HEK293 (cell line): ENCODE data around the gene EEF1AKMT2.

ENCODE experiments used
- CTCF ChIA-PET: fragments of 350-600 bp; formaldehyde crosslinking; extraction: SDS; loops from one replicate; lab custom pipeline; 2021; ENCODE audit warnings: antibody characterized with exemption; lab: Yijun Ruan, JAX
- POLR2A ChIA-PET: fragments of 300-600 bp; formaldehyde crosslinking; extraction: SDS; loops from one replicate; lab custom pipeline; 2020; ENCODE audit warnings: antibody characterized with exemption, inconsistent platforms; lab: Yijun Ruan, JAX
- H3K27ac ChIP-seq: fragments of 200-500 bp; sonication (Bioruptor generic); 2 replicates; pipeline ENCODE4 v1.5.1; 2014; ENCODE audit warnings: low read depth, low read length, control low read depth, inconsistent platforms; ENCODE audit errors: extremely low read depth
- H3K36me3 ChIP-seq, 2 experiments: fragments of 200-500 bp in 1 of 2; sonication (Bioruptor generic) in 1 of 2; 1 replicate in 1 of 2; 2 replicates in 1 of 2; pipeline ENCODE4 v1.5.1; 2014 to 2017; ENCODE audit warnings: inconsistent platforms in 2 of 2, low read length in 2 of 2; ENCODE audit not compliant: control insufficient read depth in 2 of 2, insufficient read depth in 1 of 2
- H3K4me1 ChIP-seq: fragments of 200-500 bp; sonication (Bioruptor generic); 2 replicates; pipeline ENCODE4 v1.5.1; 2014; ENCODE audit warnings: mild to moderate bottlenecking, low read length, inconsistent platforms; ENCODE audit not compliant: control insufficient read depth, insufficient read depth
- H3K4me3 ChIP-seq: 2 replicates; pipeline ENCODE4 v1.5.1; 2011; ENCODE audit warnings: low read depth, mild to moderate bottlenecking, control low read depth, low read length, moderate library complexity
- H3K9me3 ChIP-seq: fragments of 200-500 bp; sonication (Bioruptor generic); 2 replicates; pipeline ENCODE4 v1.5.1; 2014; ENCODE audit warnings: low read depth, low read length, inconsistent platforms; ENCODE audit not compliant: control insufficient read depth, insufficient read depth
- ELK4 ChIP-seq: IDR thresholded peaks from 2 replicates; pipeline ENCODE4 v1.6.1; 2011; ENCODE audit warnings: mild to moderate bottlenecking, low read depth, low read length, borderline replicate concordance
- PRDM6 ChIP-seq: fragments of 450-650 bp; formaldehyde crosslinking; IDR thresholded peaks from 2 replicates; pipeline ENCODE4 v1.5.1; 2017; ENCODE audit warnings: missing biosample characterization, missing genetic modification characterization
- RBAK ChIP-seq: fragments of 450-650 bp; formaldehyde crosslinking; IDR thresholded peaks from 2 replicates; pipeline ENCODE4 v1.5.1; 2016; ENCODE audit warnings: missing biosample characterization, missing genetic modification characterization
- REST ChIP-seq: fragments of 450-650 bp; formaldehyde crosslinking; IDR thresholded peaks from 2 replicates; pipeline ENCODE4 v1.5.1; 2016; ENCODE audit warnings: missing biosample characterization, missing genetic modification characterization
- YY2 ChIP-seq: fragments of 450-650 bp; formaldehyde crosslinking; IDR thresholded peaks from 2 replicates; pipeline ENCODE4 v1.5.1; 2016; ENCODE audit warnings: missing biosample characterization, missing genetic modification characterization
- ZBTB20 ChIP-seq: fragments of 450-650 bp; formaldehyde crosslinking; IDR thresholded peaks from 2 replicates; pipeline ENCODE4 v1.5.1; 2016; ENCODE audit warnings: missing biosample characterization, missing genetic modification characterization
- ZIC2 ChIP-seq: fragments of 450-650 bp; formaldehyde crosslinking; IDR thresholded peaks from 2 replicates; pipeline ENCODE4 v1.5.1; 2016; ENCODE audit warnings: missing biosample characterization, missing genetic modification characterization
- ZNF157 ChIP-seq: fragments of 450-650 bp; formaldehyde crosslinking; IDR thresholded peaks from 2 replicates; pipeline ENCODE4 v1.5.1; 2016; ENCODE audit warnings: missing biosample characterization, missing genetic modification characterization
- ZNF221 ChIP-seq: fragments of 450-650 bp; formaldehyde crosslinking; IDR thresholded peaks from 2 replicates; pipeline ENCODE4 v1.5.1; 2017; ENCODE audit warnings: missing biosample characterization, missing genetic modification characterization, borderline replicate concordance
- ZNF248 ChIP-seq: fragments of 450-650 bp; formaldehyde crosslinking; IDR thresholded peaks from 2 replicates; pipeline ENCODE4 v1.5.1; 2017; ENCODE audit warnings: missing biosample characterization, missing genetic modification characterization
- ZNF274 ChIP-seq, 2 experiments: fragments of 200-500 bp in 1 of 2; fragments of 450-650 bp in 1 of 2; sonication (Bioruptor generic) in 1 of 2; formaldehyde crosslinking in 1 of 2; IDR thresholded peaks; 2 replicates each; pipeline versions ENCODE4 v1.5.1 to v1.6.1; 2014 to 2016; ENCODE audit warnings: borderline replicate concordance in 1 of 2, inconsistent platforms in 1 of 2, low read length in 1 of 2, missing biosample characterization in 1 of 2, missing genetic modification characterization in 1 of 2
- ZNF48 ChIP-seq: fragments of 450-650 bp; formaldehyde crosslinking; IDR thresholded peaks from 2 replicates; pipeline ENCODE4 v1.5.1; 2016; ENCODE audit warnings: missing biosample characterization, missing genetic modification characterization
- ZNF549 ChIP-seq: fragments of 450-650 bp; IDR thresholded peaks from 2 replicates; pipeline ENCODE4 v1.5.1; 2018; ENCODE audit warnings: missing biosample characterization, missing genetic modification characterization, mild to moderate bottlenecking, inconsistent platforms, moderate library complexity
- ZNF660 ChIP-seq: fragments of 450-650 bp; IDR thresholded peaks from 2 replicates; pipeline ENCODE4 v1.5.1; 2018; ENCODE audit warnings: missing biosample characterization, mild to moderate bottlenecking, missing genetic modification characterization
- ZNF664 ChIP-seq: fragments of 450-650 bp; formaldehyde crosslinking; IDR thresholded peaks from 2 replicates; pipeline ENCODE4 v1.5.1; 2016; ENCODE audit warnings: missing biosample characterization, missing genetic modification characterization
- ZNF701 ChIP-seq: fragments of 450-650 bp; formaldehyde crosslinking; IDR thresholded peaks from 2 replicates; pipeline ENCODE4 v1.5.1; 2016; ENCODE audit warnings: missing biosample characterization, missing genetic modification characterization
- ZXDB ChIP-seq: fragments of 450-650 bp; formaldehyde crosslinking; IDR thresholded peaks from 2 replicates; pipeline ENCODE4 v1.5.1; 2016; ENCODE audit warnings: missing biosample characterization, missing genetic modification characterization

EEF1AKMT2 gene

GRCh38 chr10:124713679-124714255, 77.9 kb downstream of the EEF1AKMT2 start:
- CTCF ChIA-PET, result interaction anchor here (0.6 kb wide), 2 partner anchors 63 to 66 kb away, joined by 3 read pairs; no protein-coding TSS in a partner anchor

DNA sequence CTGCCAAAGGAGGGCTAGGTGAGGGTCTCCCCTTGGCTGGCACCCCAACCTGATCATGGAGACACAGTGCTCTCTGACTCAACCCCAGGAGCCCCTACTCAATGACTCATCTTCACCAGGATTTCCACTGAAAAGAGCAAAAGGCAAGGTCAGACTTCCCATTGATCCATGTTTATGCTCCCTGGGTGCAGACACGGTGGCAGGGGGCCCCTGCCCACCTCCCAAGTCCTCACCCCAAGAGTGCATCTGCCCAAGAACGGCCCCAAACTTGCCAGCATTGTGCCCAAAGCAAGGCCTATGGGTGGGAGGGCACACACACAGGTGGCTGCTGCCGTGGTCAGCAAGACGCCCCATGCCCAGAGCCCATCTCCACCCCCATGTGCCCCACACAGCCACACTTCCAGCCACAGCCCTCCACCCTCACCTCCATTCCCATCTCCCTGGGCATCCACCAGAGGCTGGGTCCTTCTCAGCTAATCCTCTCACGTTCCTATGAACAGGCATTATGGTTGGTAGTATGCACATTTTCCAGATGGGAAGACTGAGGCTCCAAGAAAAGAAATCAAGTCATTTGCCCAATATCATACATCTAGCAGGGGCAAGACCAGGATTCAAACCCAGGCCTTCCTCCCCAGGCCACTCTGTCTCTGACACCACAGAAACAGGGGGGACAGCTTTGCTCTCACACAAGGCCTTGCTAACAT, 78.8 kb downstream of the EEF1AKMT2 start:
- CTCF ChIA-PET, result interaction anchor here (0.6 kb wide), 2 partner anchors 65 to 720 kb away, joined by 3 read pairs; no protein-coding TSS in a partner anchor
- TF ChIP-seq ZNF48 (tag by site-specific recombination), result no peak
- TF ChIP-seq PRDM6, result no peak
- TF ChIP-seq RBAK (tag by site-specific recombination), result no peak
- no peak for TF ChIP-seq ZNF660
- TF ChIP-seq ZIC2 (tag by site-specific recombination), result no peak
- TF ChIP-seq ZNF221 (tag by site-specific recombination), result no peak
- TF ChIP-seq ZNF157 (tag by site-specific recombination), result no peak
- TF ChIP-seq YY2 (tag by site-specific recombination), result no peak
- no peak for TF ChIP-seq ZXDB (tag by site-specific recombination)
- TF ChIP-seq ZNF549 (tag by site-specific recombination), result no peak
- no peak for TF ChIP-seq ZBTB20

More at GRCh38 chr10:124713679-124714255, 77.9 kb downstream of the EEF1AKMT2 start:
- peaks cover 0 to 5% of the 10 kb centered on the region in 2 experiments; a peak in 2 of 3 replicates for H3K36me3 ChIP-seq
- no peak overlapping the region for H3K4me3 ChIP-seq
- POLR2A ChIA-PET, result interaction anchor here (0.5 kb wide), 1 partner anchor 18 kb away, joined by 3 read pairs; no protein-coding TSS in a partner anchor
- H3K9me3 ChIP-seq, result no peaks in the 10 kb centered on the region
- H3K4me1 ChIP-seq, result 0 out of 2 replicates have a peak, but pooled peaks cover 3% of the 10 kb centered on the region
- 0 out of 2 replicates have a peak, but pooled peaks have one; percentile 21 for TF ChIP-seq ZNF664
- TF ChIP-seq ZNF701, result no peak
- no peak for TF ChIP-seq REST
- TF ChIP-seq ZNF248 (tag by site-specific recombination), result no peak
- TF ChIP-seq ZNF274 (IDR thresholded peaks at IDR 0.05; ENCODE audit: low read length), result no peak
- no peak for TF ChIP-seq ZNF274 (tag by site-specific recombination; IDR thresholded peaks at IDR 0.05; ENCODE audit: borderline replicate concordance)
- TF ChIP-seq ELK4, result no peak
- no peak overlapping the region for H3K27ac ChIP-seq

More for the DNA sequence above, 78.8 kb downstream of the EEF1AKMT2 start:
- H3K27ac ChIP-seq, result no peak overlapping the region
- no peaks in the 10 kb centered on the region for H3K9me3 ChIP-seq
- H3K36me3 ChIP-seq, result peaks cover 0 to 5% of the 10 kb centered on the region in 2 experiments; a peak in 2 of 3 replicates
- no peak overlapping the region for H3K4me3 ChIP-seq
- peaks cover 3% of the 10 kb centered on the region; the same call in 1 of the 2 replicates for H3K4me1 ChIP-seq
- POLR2A ChIA-PET, result no interaction called here
